NT2/D1 (cell line): ENCODE results near the gene SMIM24.

Source experiments
- SUZ12 ChIP-seq: IDR thresholded peaks from 2 replicates; pipeline ENCODE4 v1.6.1; 2011; ENCODE audit not compliant: insufficient read length, insufficient read depth; ENCODE audit errors: extremely low read depth
- YY1 ChIP-seq: IDR thresholded peaks from 2 replicates; pipeline ENCODE4 v1.6.1; 2011; ENCODE audit not compliant: insufficient read length, insufficient read depth
- ZNF274 ChIP-seq: IDR thresholded peaks from 2 replicates; pipeline ENCODE4 v1.6.1; 2011; ENCODE audit warnings: mild to moderate bottlenecking, low read depth, low read length

DNA sequence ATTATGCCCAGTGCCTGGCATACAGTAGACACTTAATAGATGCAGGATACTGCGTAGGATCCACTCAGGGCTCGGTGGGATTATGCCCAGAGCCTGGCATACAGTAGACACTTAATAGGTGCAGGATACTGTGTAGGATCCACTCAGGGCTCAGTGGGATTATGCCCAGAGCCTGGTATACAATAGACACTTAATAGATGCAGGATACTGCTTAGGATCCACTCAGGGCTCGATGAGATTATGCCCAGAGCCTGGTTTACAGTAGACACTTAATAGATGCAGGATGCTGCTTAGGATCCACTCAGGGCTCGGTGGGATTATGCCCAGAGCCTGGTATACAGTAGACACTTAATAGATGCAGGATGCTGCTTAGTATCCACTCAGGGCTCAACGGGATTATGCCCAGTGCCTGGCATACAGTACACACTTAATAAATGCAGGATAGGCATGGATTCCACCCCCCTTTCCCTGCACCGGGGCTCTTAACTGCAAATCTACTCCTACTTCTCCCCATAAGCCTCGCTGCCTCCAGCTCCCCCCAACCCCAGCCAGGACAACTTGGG, 24.9 kb downstream of the SMIM24 start:
- TF ChIP-seq ZNF274 = no peak
- no peak for TF ChIP-seq SUZ12
- TF ChIP-seq YY1 = no peak
